ENCODE data around the gene FBXL14.

Gene FBXL14

DNA sequence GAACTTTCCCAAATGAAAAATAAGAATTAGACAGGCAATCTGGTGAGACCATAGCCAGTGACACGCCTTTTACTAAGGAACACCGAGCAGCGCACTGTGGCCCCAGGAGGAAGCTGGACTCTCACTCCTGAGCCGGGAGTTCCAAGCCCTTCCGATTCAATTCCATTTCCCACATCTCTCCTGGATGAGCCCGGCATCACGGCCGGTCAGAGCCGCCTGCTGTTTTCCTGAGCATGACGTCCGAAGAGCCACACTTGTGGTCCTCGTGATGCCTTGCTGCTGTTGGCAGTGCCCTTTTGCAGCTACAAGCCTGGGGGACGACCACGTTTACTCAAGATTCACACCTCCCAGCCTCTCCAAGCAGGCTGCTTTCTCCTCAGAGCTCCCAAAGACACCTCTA is 40.8 kb downstream of the FBXL14 start:
- Mint-ChIP-seq H3K4me1 (ENCODE audit: low read depth) (peaks cover 8% of the 10 kb centered on the region), H3K27ac (no peak overlapping the region), H3K9me3 (peaks cover 19% of the 10 kb centered on the region), H3K27me3 (ENCODE audit: low read depth) (peaks cover 14% of the 10 kb centered on the region), H3K36me3 (ENCODE audit: low read depth) (no peaks in the 10 kb centered on the region), H3K4me3 (no peak overlapping the region)

DNA sequence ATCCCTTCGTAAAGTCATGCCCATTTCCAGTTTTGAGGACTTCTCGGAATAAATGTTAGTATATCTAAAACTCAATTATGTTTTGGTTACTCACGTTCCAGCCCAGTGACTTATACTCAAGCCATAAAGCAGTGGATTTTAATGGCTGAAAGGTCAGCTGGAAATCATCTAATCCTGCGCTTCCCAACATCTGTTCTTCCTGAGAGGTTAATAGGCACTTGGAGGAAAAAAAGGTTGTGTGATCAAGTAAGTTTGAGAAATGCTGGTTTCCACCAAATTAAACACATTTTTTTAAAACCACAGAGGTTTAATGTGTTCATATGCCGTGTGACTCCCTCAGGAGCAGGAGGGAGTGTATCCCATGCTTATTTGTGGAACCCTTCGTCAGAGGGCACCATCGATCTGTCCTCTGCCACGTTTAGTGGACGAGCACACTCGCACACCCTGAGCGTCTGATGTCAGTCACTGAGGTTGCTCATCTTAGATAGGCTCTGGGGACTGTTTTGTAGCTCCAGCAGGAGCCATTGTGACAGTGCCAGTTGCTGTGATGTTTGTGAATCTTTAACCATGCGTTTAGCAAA is 41.4 kb downstream of the FBXL14 start:
- peaks cover 8% of the 10 kb centered on the region for H3K4me1 Mint-ChIP-seq (ENCODE audit: low read depth)
- peaks cover 19% of the 10 kb centered on the region for H3K9me3 Mint-ChIP-seq

DNA sequence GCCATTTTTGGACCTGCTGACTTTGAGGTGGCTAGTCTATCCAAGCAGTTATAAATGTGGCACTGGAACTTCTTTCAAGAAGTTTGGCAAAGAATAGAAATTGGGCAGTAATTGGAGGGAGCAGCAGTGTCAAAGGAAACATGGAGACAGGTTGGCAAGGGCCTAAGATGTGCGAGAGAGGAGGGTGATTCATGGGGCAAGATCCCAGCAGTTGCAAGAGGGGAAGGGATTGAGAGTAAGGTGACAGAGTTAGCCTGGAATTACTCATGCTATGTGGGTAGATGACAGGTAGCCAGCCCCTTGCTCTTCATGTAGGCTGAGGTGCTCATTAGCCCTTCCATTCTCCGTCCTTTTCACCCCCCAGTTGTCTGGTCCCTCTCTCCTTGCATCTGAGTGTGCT is 42.2 kb downstream of the FBXL14 start:
- H3K36me3 Mint-ChIP-seq (ENCODE audit: low read depth), result no peaks in the 10 kb centered on the region
- H3K4me1 Mint-ChIP-seq (ENCODE audit: low read depth), result peaks cover 8% of the 10 kb centered on the region
- peaks cover 19% of the 10 kb centered on the region for H3K9me3 Mint-ChIP-seq

More for the DNA sequence above, 41.4 kb downstream of the FBXL14 start:
- Mint-ChIP-seq H3K36me3 (ENCODE audit: low read depth) (no peaks in the 10 kb centered on the region), H3K27ac (no peak overlapping the region), H3K4me3 (no peak overlapping the region), H3K27me3 (ENCODE audit: low read depth) (peaks cover 14% of the 10 kb centered on the region)

DNA sequence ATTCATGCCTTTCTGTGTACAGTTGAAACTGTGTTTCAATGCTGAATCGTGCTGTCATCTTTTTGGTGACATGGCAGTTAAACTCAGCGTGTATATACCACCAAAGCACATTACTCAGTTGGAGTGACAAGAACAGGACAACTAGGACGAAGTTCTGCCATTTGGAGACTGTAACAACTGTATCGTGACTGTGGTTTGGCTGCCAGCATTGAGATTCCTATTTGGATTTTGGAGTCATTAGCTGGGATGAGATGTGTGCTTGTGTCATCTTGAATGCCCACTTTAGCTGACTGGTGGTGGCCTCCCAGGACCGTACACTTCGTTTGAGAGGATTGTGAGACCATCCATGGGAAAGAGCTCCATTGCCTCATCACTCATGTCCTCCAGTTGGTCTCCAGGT is 42.9 kb downstream of the FBXL14 start:
- peaks cover 8% of the 10 kb centered on the region for H3K4me1 Mint-ChIP-seq (ENCODE audit: low read depth)
- no peak overlapping the region for H3K27ac Mint-ChIP-seq
- H3K36me3 Mint-ChIP-seq (ENCODE audit: low read depth), result no peaks in the 10 kb centered on the region

More for the DNA sequence above, 42.2 kb downstream of the FBXL14 start:
- Mint-ChIP-seq H3K27ac (no peak overlapping the region), H3K4me3 (no peak overlapping the region), H3K27me3 (ENCODE audit: low read depth) (peaks cover 14% of the 10 kb centered on the region)

DNA sequence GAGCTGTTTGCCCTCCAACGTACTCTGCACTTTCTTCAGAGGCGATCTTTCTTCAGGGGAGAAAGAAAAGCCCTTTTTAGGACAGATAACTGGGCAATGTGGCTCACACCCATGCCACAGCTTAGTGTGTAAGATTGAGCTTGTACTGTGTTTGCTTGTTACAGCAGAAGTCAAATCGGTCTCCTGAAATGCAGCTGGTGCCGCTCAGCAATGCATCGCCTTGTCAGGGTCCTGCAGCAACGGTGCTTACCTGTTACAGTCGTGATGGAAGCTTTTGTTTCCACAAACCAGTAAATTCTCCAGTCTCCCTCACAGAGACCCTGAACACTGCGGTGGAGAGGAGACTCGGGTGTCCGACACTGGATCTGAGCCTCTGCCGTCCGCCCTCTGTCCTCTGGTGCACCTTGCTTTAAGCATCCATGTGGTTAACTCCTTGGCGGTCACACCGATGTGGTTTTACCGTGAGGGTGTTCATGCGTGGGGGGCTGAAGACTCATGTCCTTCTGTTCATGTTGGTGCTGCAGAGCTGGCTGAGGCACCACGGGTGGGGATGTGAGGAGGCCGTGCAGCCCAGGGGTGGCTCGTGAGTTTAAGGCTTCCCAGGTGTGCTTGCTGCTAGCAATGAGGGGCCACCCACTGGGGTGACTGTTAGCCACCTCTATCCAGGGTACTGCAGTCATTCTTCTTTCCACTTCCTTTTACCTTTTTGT is 47.3 kb downstream of the FBXL14 start:
- no peak overlapping the region for H3K27ac Mint-ChIP-seq
- H3K27me3 Mint-ChIP-seq (ENCODE audit: low read depth), result peaks cover 35% of the 10 kb centered on the region
- peaks cover 19% of the 10 kb centered on the region for H3K9me3 Mint-ChIP-seq
- no peak overlapping the region for H3K4me3 Mint-ChIP-seq
- H3K36me3 Mint-ChIP-seq (ENCODE audit: low read depth), result no peaks in the 10 kb centered on the region
- H3K4me1 Mint-ChIP-seq (ENCODE audit: low read depth), result no peaks in the 10 kb centered on the region

More for the DNA sequence above, 42.9 kb downstream of the FBXL14 start:
- Mint-ChIP-seq H3K4me3 (no peak overlapping the region), H3K27me3 (ENCODE audit: low read depth) (peaks cover 14% of the 10 kb centered on the region), H3K9me3 (peaks cover 19% of the 10 kb centered on the region)

DNA sequence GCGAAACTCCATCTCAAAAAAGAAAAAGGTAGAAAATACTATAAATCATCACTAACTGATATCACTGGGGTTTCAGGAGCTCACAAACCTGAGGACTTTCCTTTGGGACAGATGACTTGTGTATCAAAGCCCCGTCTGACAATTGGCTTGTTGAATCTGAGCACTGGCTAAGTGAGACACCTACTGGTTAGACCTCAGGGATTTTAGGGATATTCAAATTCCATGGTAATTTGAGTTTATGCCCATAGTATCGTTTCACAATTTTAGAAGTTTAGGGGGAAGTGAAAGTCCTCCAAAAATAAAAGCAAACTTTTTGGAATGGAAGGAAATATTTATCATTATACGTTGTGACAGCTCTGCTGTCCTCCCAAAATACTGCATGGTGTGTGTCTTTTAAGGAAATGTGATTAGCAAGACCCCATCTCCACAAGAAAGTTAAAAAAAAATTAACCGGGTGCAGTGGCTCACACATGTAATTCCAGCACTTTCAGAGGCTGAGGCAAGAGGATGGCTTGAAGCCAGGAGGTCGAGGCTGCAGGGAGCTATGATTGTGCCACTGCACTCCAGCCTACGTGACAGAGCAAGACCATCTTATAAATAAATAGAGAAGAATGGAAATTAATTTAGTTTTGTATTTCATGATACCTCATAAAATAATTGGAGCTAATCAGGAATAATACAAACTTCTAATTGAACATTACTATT is 49.2 kb downstream of the FBXL14 start:
- H3K36me3 Mint-ChIP-seq (ENCODE audit: low read depth), result no peaks in the 10 kb centered on the region
- peaks cover 39% of the 10 kb centered on the region for H3K27me3 Mint-ChIP-seq (ENCODE audit: low read depth)
- no peak overlapping the region for H3K27ac Mint-ChIP-seq
- peaks cover 5% of the 10 kb centered on the region for H3K9me3 Mint-ChIP-seq
- no peak overlapping the region for H3K4me3 Mint-ChIP-seq
- H3K4me1 Mint-ChIP-seq (ENCODE audit: low read depth), result no peaks in the 10 kb centered on the region

DNA sequence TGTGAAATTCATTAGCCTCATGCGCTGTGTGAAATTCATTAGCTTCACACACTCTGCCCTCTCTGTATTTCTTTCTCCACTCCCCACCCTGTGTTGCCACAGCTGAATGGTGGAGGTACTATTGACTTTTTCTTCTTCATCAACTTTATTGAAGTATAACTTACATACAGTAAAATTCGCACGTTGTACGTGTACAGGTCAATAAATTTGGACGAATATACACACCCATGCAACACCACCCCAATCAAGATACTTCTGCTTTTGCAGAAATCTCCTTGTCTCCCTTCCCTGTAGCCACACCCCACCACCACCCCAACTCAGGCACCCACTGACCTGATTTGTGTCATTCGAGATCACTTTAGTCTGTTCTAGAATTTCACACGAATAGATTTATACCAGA is 51.8 kb downstream of the FBXL14 start:
- Mint-ChIP-seq H3K9me3 (no peaks in the 10 kb centered on the region), H3K36me3 (ENCODE audit: low read depth) (no peaks in the 10 kb centered on the region), H3K27me3 (ENCODE audit: low read depth) (peaks cover 64% of the 10 kb centered on the region), H3K27ac (no peak overlapping the region), H3K4me1 (ENCODE audit: low read depth) (no peaks in the 10 kb centered on the region), H3K4me3 (no peak overlapping the region)

DNA sequence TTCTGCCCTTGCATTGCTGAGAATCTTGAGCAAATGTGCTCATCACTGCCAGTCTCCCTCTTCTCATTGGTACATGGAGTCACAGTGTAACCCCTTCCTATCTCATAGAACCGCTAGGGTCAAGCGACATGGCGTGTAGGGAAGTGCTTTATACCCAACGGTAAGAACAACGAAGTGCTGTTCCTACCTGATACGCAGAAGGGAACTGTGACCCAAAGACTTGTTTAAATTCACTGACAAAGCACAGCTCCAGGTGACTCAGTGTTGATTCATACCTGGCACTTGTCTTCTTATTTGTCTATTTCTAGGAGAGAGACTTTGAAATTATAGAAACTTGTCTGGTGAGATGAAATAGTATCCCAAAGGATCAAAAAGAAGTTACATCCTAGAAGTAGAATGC is 53.7 kb downstream of the FBXL14 start:
- Mint-ChIP-seq H3K4me1 (ENCODE audit: low read depth) (no peaks in the 10 kb centered on the region), H3K9me3 (no peaks in the 10 kb centered on the region), H3K27ac (no peak overlapping the region), H3K27me3 (ENCODE audit: low read depth) (peaks cover 79% of the 10 kb centered on the region), H3K4me3 (no peak overlapping the region), H3K36me3 (ENCODE audit: low read depth) (no peaks in the 10 kb centered on the region)

DNA sequence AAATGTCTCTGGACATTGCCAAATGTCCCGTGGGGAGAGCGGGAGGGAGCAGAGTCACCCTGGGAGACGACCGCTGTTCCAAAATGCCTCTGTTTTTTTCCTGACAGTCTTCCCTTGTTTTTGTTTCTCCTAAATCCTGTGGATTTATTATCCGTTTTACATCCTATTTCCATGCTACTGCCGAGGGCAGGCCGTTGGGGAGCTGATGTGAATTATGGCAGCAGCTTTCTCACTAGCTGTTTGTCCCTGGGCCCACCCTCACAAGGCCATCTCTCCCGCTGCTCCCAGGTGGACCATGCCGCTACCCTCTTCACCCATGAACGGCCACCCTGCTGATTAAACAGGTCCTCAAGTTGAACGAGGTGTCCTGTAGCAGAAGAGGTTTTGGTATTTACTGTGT is 55.2 kb downstream of the FBXL14 start:
- peaks cover 5% of the 10 kb centered on the region for H3K4me1 Mint-ChIP-seq (ENCODE audit: low read depth)
- H3K27ac Mint-ChIP-seq, result no peak overlapping the region
- no peaks in the 10 kb centered on the region for H3K9me3 Mint-ChIP-seq
- H3K36me3 Mint-ChIP-seq (ENCODE audit: low read depth), result no peaks in the 10 kb centered on the region
- peaks cover 74% of the 10 kb centered on the region for H3K27me3 Mint-ChIP-seq (ENCODE audit: low read depth)
- H3K4me3 Mint-ChIP-seq, result no peak overlapping the region

DNA sequence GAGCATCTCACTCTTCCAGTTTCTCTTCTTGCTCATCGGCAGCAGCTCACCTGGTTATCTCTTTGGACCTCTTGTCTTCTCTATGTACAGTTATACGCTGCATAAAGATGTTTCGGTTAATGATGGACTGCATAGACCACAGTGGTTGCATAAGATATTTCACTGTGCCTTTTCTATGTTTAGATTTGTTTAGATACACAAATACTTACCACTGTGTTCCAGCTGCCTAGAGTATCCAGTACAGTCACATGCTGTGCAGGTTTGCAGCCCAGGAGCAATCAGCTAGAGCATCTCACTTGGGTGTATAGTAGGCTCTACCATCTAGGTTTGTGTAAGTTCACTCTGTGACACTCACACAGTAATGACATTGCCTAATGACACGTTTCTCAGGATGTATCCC is 57.6 kb downstream of the FBXL14 start:
- peaks cover 81% of the 10 kb centered on the region for H3K27me3 Mint-ChIP-seq (ENCODE audit: low read depth)
- no peak overlapping the region for H3K27ac Mint-ChIP-seq
- H3K9me3 Mint-ChIP-seq, result no peaks in the 10 kb centered on the region
- no peaks in the 10 kb centered on the region for H3K36me3 Mint-ChIP-seq (ENCODE audit: low read depth)
- peaks cover 27% of the 10 kb centered on the region for H3K4me1 Mint-ChIP-seq (ENCODE audit: low read depth)
- H3K4me3 Mint-ChIP-seq, result no peak overlapping the region

DNA sequence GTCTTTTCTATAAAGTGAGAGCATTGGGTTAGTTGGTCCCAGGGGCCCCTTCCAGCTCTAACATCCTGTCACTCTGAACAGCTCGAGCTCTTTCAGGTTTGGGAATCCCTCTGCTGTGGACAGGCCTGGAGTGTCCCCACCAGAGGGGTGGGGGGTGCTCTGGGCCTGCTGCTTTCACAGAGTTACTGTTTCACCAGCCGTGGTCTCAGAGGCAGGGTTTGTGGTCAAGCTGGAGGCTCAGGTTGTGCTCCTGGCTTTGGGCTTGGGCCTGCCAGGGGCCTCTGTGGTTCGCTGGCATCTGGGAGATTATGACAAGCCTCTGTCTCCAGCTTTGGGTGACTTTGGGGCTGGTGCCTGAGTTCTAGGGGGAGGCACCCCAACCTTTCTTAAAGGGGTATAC is 59.6 kb downstream of the FBXL14 start:
- H3K36me3 Mint-ChIP-seq (ENCODE audit: low read depth), result no peaks in the 10 kb centered on the region
- peaks cover 27% of the 10 kb centered on the region for H3K4me1 Mint-ChIP-seq (ENCODE audit: low read depth)
- H3K9me3 Mint-ChIP-seq, result no peaks in the 10 kb centered on the region
- no peak overlapping the region for H3K27ac Mint-ChIP-seq
- no peak overlapping the region for H3K4me3 Mint-ChIP-seq
- H3K27me3 Mint-ChIP-seq (ENCODE audit: low read depth), result peaks cover 74% of the 10 kb centered on the region

DNA sequence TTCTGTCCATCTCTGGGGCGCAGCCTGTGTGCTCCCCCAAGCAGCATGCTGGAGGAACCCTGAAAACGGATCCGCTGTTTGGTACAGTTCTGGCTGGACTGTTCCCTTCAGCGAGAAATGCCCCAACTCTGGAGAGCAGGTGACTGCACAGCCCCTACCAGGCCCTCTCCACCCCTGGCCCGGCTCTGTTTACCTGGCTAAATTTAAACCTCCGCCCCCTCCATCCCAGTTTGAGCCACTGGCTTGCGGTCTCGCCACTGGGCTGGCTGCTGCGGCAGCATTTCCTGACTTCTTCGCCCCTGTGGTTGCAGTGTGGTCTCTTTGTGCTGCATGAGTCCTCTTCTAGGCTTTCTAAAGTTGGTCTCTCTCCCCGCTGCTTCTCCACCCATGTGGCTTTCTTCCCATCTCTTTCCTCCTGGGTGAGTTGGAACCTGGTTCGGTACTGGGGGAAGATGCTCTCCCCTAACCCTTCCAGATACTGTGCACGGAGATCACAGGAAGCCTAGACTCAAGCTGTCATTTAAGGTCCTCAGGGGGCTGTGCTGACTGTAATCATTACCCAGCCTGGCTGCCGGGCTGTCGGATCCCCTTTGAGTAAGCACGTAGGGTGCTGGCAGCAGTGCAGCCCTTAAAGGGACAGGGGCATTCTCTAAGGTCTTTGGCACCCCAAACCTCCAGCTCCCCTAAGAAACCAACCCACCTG is 60.6 kb downstream of the FBXL14 start:
- H3K4me1 Mint-ChIP-seq (ENCODE audit: low read depth), result peaks cover 29% of the 10 kb centered on the region
- peaks cover 74% of the 10 kb centered on the region for H3K27me3 Mint-ChIP-seq (ENCODE audit: low read depth)
- H3K9me3 Mint-ChIP-seq, result no peaks in the 10 kb centered on the region
- peak overlapping the region; percentile 81 for H3K4me3 Mint-ChIP-seq
- peak overlapping the region; percentile 47 for H3K27ac Mint-ChIP-seq
- peaks cover 2% of the 10 kb centered on the region for H3K36me3 Mint-ChIP-seq (ENCODE audit: low read depth)

DNA sequence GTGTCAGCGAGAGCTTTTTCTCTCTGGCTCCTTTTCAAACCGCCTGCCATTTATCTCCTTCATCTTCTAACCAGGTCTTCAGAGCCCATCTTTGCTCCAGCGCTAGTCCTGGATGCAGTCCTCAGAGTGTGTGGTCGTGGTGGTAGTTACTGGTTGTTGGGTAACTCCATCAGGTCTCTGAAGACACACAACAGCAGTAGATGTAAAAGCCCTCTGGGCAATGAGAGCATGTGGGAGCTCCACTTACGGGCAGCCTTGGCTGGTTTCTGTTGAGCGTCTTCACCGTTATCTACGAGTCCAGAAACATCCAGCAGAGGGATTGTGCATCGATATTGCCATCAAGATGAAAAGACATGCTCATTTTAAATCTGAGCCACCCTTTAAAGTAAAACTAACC is 61.2 kb downstream of the FBXL14 start:
- Mint-ChIP-seq H3K36me3 (ENCODE audit: low read depth) (peaks cover 2% of the 10 kb centered on the region), H3K27ac (peak overlapping the region; percentile 60), H3K27me3 (ENCODE audit: low read depth) (peaks cover 74% of the 10 kb centered on the region), H3K4me3 (peak overlapping the region; percentile 81), H3K9me3 (no peaks in the 10 kb centered on the region), H3K4me1 (ENCODE audit: low read depth) (peaks cover 29% of the 10 kb centered on the region)

DNA sequence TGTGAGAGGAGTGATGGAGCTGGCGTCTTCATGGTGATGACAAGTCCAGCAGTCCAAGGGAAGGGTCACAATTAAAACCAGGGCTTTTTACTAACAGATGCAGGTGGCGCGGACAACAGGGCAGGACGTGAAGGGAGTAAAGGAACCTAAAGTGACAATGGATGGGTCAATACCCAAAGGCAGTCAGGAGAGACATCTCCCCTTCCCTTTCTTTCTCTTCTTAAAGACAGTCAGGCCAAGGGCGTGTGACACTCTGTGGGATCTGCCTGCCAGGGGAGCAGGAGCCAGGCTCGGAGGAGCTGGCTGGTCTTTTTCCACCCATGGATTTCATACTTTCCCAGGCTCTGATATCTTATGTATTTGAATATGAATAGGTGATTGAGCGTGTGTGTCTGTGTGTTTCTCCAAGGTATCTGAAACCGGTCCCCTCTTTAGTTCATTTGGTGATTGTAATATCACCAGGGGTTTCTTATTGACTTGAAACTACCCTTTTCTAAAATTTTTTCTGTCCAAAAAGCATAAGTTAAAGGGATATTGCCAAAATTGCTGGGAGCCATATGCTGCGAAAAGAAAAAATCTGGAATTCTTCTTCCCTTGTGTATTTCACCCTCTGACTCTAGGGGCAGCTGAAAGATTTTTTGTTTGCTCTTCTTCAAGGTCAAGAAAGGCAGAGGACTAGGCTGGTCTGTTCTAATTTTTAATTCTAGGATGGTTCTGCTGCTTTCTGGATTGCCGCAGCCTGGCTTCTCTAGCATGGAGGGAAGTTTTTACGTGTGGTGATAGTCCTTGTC is 61.8 kb downstream of the FBXL14 start:
- Mint-ChIP-seq H3K4me3 (peak overlapping the region; percentile 81), H3K4me1 (ENCODE audit: low read depth) (peaks cover 29% of the 10 kb centered on the region), H3K27me3 (ENCODE audit: low read depth) (peaks cover 74% of the 10 kb centered on the region), H3K36me3 (ENCODE audit: low read depth) (peaks cover 2% of the 10 kb centered on the region), H3K27ac (peak overlapping the region; percentile 37), H3K9me3 (no peaks in the 10 kb centered on the region)

Measured in T-helper 1 cell treated with Interleukin-12 subunit alpha and Interleukin-12 subunit beta and Interleukin-4 antibody, amounts not matched to agents 30 μg/mL and 1 μg/mL, for 36 hours (primary cell).